ENCODE data around the gene FHAD1.

Gene FHAD1

GRCh38 chr1:15246960-15247614 is at the start of gene FHAD1:
FHAD1 (plus strand) TSS chr1:15247223; CDS start chr1:15251785, 4,562 bp downstream.
- no peak for DNase-seq

- no peak for DNase-seq
Measured at GRCh38 chr1:15197591-15198447, 49.2 kb upstream of the FHAD1 start.

GRCh38 chr1:15198684-15199083 is 48.3 kb upstream of the FHAD1 start:
- DNase-seq: no peak

- DNase-seq: no peak
Measured at GRCh38 chr1:15201221-15201620, 45.8 kb upstream of the FHAD1 start.

GRCh38 chr1:15201849-15202551 is 45.0 kb upstream of the FHAD1 start:
- no peak for DNase-seq

- no peak for DNase-seq
Measured at GRCh38 chr1:15204931-15205330, 42.1 kb upstream of the FHAD1 start.

GRCh38 chr1:15205586-15206346 is 41.3 kb upstream of the FHAD1 start:
- no peak for DNase-seq

- no peak for DNase-seq
Measured at GRCh38 chr1:15206418-15207030, 40.5 kb upstream of the FHAD1 start.

- DNase-seq: no peak
Measured at GRCh38 chr1:15207031-15207828, 39.8 kb upstream of the FHAD1 start.

- DNase-seq: no peak
Measured at GRCh38 chr1:15207829-15208429, 39.1 kb upstream of the FHAD1 start.

- DNase-seq: no peak
Measured at GRCh38 chr1:15210651-15211375, 36.2 kb upstream of the FHAD1 start.

GRCh38 chr1:15211424-15211823 is 35.6 kb upstream of the FHAD1 start:
- DNase-seq: no peak

- no peak for DNase-seq
Measured at GRCh38 chr1:15212216-15212953, 34.6 kb upstream of the FHAD1 start.

- no peak for DNase-seq
Measured at GRCh38 chr1:15212954-15213291, 34.1 kb upstream of the FHAD1 start.

- DNase-seq: no peak
Measured at GRCh38 chr1:15213341-15213821, 33.6 kb upstream of the FHAD1 start.

GRCh38 chr1:15214527-15214926 is 32.5 kb upstream of the FHAD1 start:
- no peak for DNase-seq

- no peak for DNase-seq
Measured at GRCh38 chr1:15215116-15215515, 31.9 kb upstream of the FHAD1 start.

GRCh38 chr1:15217654-15218053 is 29.4 kb upstream of the FHAD1 start:
- no peak for DNase-seq
